Testis (tissue), 3 donors: ENCODE measurements around the gene LCMT2. TPM values are rescaled to one million over a fixed set of nuclear protein-coding genes. Genes with fewer than 3 reads are reported as not detected.

Source experiments
- DNase-seq: peaks from one replicate; pipeline ENCODE4 v3.0.0-alpha.2; 2019
- H3K27ac ChIP-seq, 2 donors: fragments of 200-600 bp; sonication (generic); one replicate each; pipeline ENCODE4 v1.5.1; 2019
- H3K27me3 ChIP-seq: fragments of 200-600 bp; sonication (generic); one replicate; pipeline ENCODE4 v1.5.1; 2019
- H3K36me3 ChIP-seq: fragments of 200-600 bp; sonication (generic); one replicate; pipeline ENCODE4 v1.5.1; 2017; ENCODE audit warnings: low read depth; ENCODE audit errors: missing control alignments
- H3K4me1 ChIP-seq: fragments of 200-600 bp; sonication (generic); one replicate; pipeline ENCODE4 v1.5.1; 2019
- H3K4me3 ChIP-seq, 2 donors: fragments of 200-600 bp; sonication (generic); one replicate each; pipeline ENCODE4 v1.5.1; 2017 to 2019
- H3K9me3 ChIP-seq: fragments of 200-600 bp; sonication (generic); one replicate; pipeline ENCODE4 v1.5.1; 2017
- CTCF ChIP-seq, 3 experiments: fragments of 450-650 bp in 2 of 3; fragments of 200-600 bp in 1 of 3; sonication (generic) in 1 of 3; IDR thresholded peaks; one replicate each; pipeline ENCODE4 v1.5.1; 2016 to 2019; ENCODE audit warnings: antibody characterized with exemption in 3 of 3, mild to moderate bottlenecking in 2 of 3, moderate library complexity in 1 of 3
- POLR2A ChIP-seq: fragments of 450-650 bp; IDR thresholded peaks from one replicate; pipeline ENCODE4 v1.6.1; 2017; ENCODE audit warnings: antibody characterized with exemption, mild to moderate bottlenecking, moderate library complexity
- WGBS, 2 donors: methylation state at CpG; one replicate each; pipeline ENCODE4 v1.1.5; 2018; 5-methylcytosine and 5-hydroxymethylcytosine counted together
- intact Hi-C: fragments of 100-400 bp; cut with DNase I; formaldehyde crosslinking; loops from one replicate; pipeline ENCODE4 v1.15.1; 2023; ENCODE audit warnings: low total_unique reads
- polyA plus RNA-seq: library from polyadenylated mRNA; stranded (reverse); fragments of 350-450 nt; fragmentation: Illumina TruSeq; extraction: RNeasy Lipid Tissue Mini Kit (QIAGEN cat#74804); gene quantifications from one replicate; pipeline ENCODE4 v1.2.3, GENCODE V29; 2014; ENCODE audit warnings: low read depth, low replicate concordance; ENCODE audit not compliant: insufficient read depth
- total RNA-seq, 2 donors: library from RNA; depleted of rRNA; stranded (reverse); fragments of >200 nt; gene quantifications; one replicate each; pipeline ENCODE4 v1.2.3, GENCODE V29; 2016

The LCMT2 gene
- total and polyA plus RNA-seq, 3 donors from 2014 or later: 5.2 to 9.1 (median 6.4) TPM

GRCh38 chr15:43281926-43282602 lies 48.3 kb downstream of the LCMT2 start:
- no peak for TF ChIP-seq CTCF (IDR thresholded peaks at IDR 0.05)
- TF ChIP-seq POLR2A: no peak
- no peak overlapping the region for H3K27ac ChIP-seq
- 93 to 95% methylated on average over 8 to 12 of the region's 12 CpGs for WGBS, 2 donors

GRCh38 chr15:43280996-43281395 lies 49.4 kb downstream of the LCMT2 start:
- no peak overlapping the region for H3K27ac ChIP-seq
- no peaks in the 10 kb centered on the region for H3K4me1 ChIP-seq
- no peak for DNase-seq
- no peak overlapping the region for H3K4me3 ChIP-seq
- intact Hi-C loops: no loop called here
- H3K36me3 ChIP-seq: no peaks in the 10 kb centered on the region
- H3K9me3 ChIP-seq: no peaks in the 10 kb centered on the region
- H3K27me3 ChIP-seq: no peaks in the 10 kb centered on the region
- no peak for TF ChIP-seq POLR2A
- no peak for TF ChIP-seq CTCF (IDR thresholded peaks at IDR 0.05)
- WGBS, 2 donors: 82 to 91% methylated on average over 7 of the region's 7 CpGs

More at GRCh38 chr15:43281926-43282602, 48.3 kb downstream of the LCMT2 start:
- no peaks in the 10 kb centered on the region for H3K9me3 ChIP-seq
- intact Hi-C loops: no loop called here
- DNase-seq: no peak
- no peaks in the 10 kb centered on the region for H3K27me3 ChIP-seq
- H3K4me3 ChIP-seq: no peak overlapping the region
- H3K36me3 ChIP-seq: no peaks in the 10 kb centered on the region
- H3K4me1 ChIP-seq: no peaks in the 10 kb centered on the region

GRCh38 chr15:43279496-43279895 lies 50.9 kb downstream of the LCMT2 start:
- H3K4me3 ChIP-seq: no peak overlapping the region
- intact Hi-C loops: no loop called here
- no peak for DNase-seq
- no peak overlapping the region for H3K27ac ChIP-seq
- H3K9me3 ChIP-seq: no peaks in the 10 kb centered on the region
- 89 to 93% methylated on average over 4 to 7 of the region's 7 CpGs for WGBS, 2 donors
- no peaks in the 10 kb centered on the region for H3K36me3 ChIP-seq
- H3K27me3 ChIP-seq: no peaks in the 10 kb centered on the region
- TF ChIP-seq POLR2A (no peak), CTCF (IDR thresholded peaks at IDR 0.05) (no peak)
- H3K4me1 ChIP-seq: no peaks in the 10 kb centered on the region

- Histone ChIP-seq H3K27me3 (no peaks in the 10 kb centered on the region), H3K4me3 (no peak overlapping the region), H3K36me3 (no peaks in the 10 kb centered on the region), H3K9me3 (no peaks in the 10 kb centered on the region), H3K27ac (no peak overlapping the region), H3K4me1 (no peaks in the 10 kb centered on the region)
- WGBS, 2 donors: 90 to 95% methylated on average over 11 of the region's 11 CpGs
- intact Hi-C loops: no loop called here
- DNase-seq: no peak
- TF ChIP-seq CTCF (IDR thresholded peaks at IDR 0.05) (no peak), POLR2A (no peak)
Measured at GRCh38 chr15:43278869-43279268, 51.5 kb downstream of the LCMT2 start.

DNA sequence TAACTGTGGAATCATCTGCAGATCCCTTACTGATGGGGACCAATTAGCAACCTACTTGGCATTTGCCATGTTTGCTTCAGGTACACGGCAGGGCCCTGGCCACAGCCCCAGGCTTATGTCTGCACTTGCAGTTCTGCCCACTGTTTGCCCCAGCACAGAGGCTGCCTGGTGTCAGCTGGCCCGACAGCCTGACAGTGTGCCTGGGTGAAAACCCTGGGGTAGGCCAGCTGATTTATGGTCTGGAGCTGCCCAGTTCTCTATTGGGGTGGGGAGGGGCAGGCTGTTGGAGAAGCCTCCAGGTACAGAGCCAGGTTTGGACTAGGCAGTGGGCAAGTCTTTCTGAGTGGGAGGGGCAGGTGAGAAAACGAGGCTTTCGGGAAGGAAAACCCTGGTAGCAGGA lies 52.5 kb downstream of the LCMT2 start:
- no peak for TF ChIP-seq POLR2A
- TF ChIP-seq CTCF (IDR thresholded peaks at IDR 0.05): no peak
- Histone ChIP-seq H3K27ac (no peak overlapping the region), H3K9me3 (no peaks in the 10 kb centered on the region), H3K4me1 (no peaks in the 10 kb centered on the region), H3K27me3 (no peaks in the 10 kb centered on the region), H3K36me3 (no peaks in the 10 kb centered on the region), H3K4me3 (no peak overlapping the region)
- no peak for DNase-seq
- WGBS, 2 donors: 66 to 78% methylated on average over 4 of the region's 4 CpGs
- intact Hi-C loops: no loop called here
